Measurements from ENCODE around the gene SIGLEC11.
"Not testable (repeated sequence)": the region's sequence is repeated elsewhere in the genome, so short reads cannot be mapped to it uniquely, and the experiment has no call there.

SIGLEC11 gene

GRCh38 chr19:49929611-49930482 lies 31.1 kb downstream of the SIGLEC11 start:
- Histone ChIP-seq H3K9me3 (ENCODE audit: severe bottlenecking) (no peaks in the 10 kb centered on the region), H3K27me3 (ENCODE audit: insufficient read depth, low read depth, severe bottlenecking) (no peaks in the 10 kb centered on the region), H3K4me3 (ENCODE audit: low read depth, low read length) (peak overlapping the region; percentile 99), H3K36me3 (peaks cover 44% of the 10 kb centered on the region), H3K27ac (peak overlapping the region; percentile 100)
- DNase-seq, result peak; percentile 97
- no peak for TF ChIP-seq CTCF (IDR thresholded peaks at IDR 0.05; ENCODE audit: low read depth, low read length)

GRCh38 chr19:49929121-49929610 lies 31.8 kb downstream of the SIGLEC11 start, which contains the start of the genes ATF5 and NUP62:
Gene ATF5 (plus strand): TSS chr19:49929205. CDS start chr19:49930851, 1,646 bp downstream.
Gene NUP62 (minus strand): TSS chr19:49929504. CDS start chr19:49909807, 19,697 bp downstream.
- H3K27ac ChIP-seq, result peak within 1 kb of the TSS; percentile 100
- peaks cover 51% of the 10 kb centered on the region for H3K36me3 ChIP-seq
- peak within 1 kb of the TSS; percentile 99 for H3K4me3 ChIP-seq (ENCODE audit: low read depth, low read length)
- H3K27me3 ChIP-seq (ENCODE audit: insufficient read depth, low read depth, severe bottlenecking), result no peaks in the 10 kb centered on the region
- TF ChIP-seq CTCF (IDR thresholded peaks at IDR 0.05; ENCODE audit: low read depth, low read length), result no peak
- peak; percentile 94 for DNase-seq
- H3K9me3 ChIP-seq (ENCODE audit: severe bottlenecking), result no peaks in the 10 kb centered on the region

GRCh38 chr19:49927526-49928264 lies 33.3 kb downstream of the SIGLEC11 start:
- TF ChIP-seq CTCF (IDR thresholded peaks at IDR 0.05; ENCODE audit: low read depth, low read length), result no peak
- Histone ChIP-seq H3K27me3 (ENCODE audit: insufficient read depth, low read depth, severe bottlenecking) (no peaks in the 10 kb centered on the region), H3K27ac (peak overlapping the region; percentile 100), H3K9me3 (ENCODE audit: severe bottlenecking) (no peaks in the 10 kb centered on the region), H3K4me3 (ENCODE audit: low read depth, low read length) (peak overlapping the region; percentile 99), H3K36me3 (peaks cover 66% of the 10 kb centered on the region)
- no peak for DNase-seq

- H3K36me3 ChIP-seq, result peaks cover 78% of the 10 kb centered on the region
- H3K4me3 ChIP-seq (ENCODE audit: low read depth, low read length), result no peak overlapping the region
- no peak for TF ChIP-seq CTCF (IDR thresholded peaks at IDR 0.05; ENCODE audit: low read depth, low read length)
- DNase-seq, result peak; percentile 33
- H3K27ac ChIP-seq, result peak overlapping the region; percentile 50
- H3K27me3 ChIP-seq (ENCODE audit: insufficient read depth, low read depth, severe bottlenecking), result no peaks in the 10 kb centered on the region
- no peaks in the 10 kb centered on the region for H3K9me3 ChIP-seq (ENCODE audit: severe bottlenecking)
Observed at GRCh38 chr19:49926515-49926914, 34.5 kb downstream of the SIGLEC11 start.

- Histone ChIP-seq H3K36me3 (peaks cover 88% of the 10 kb centered on the region), H3K27ac (no peak overlapping the region), H3K4me3 (ENCODE audit: low read depth, low read length) (no peak overlapping the region), H3K9me3 (ENCODE audit: severe bottlenecking) (no peaks in the 10 kb centered on the region), H3K27me3 (ENCODE audit: insufficient read depth, low read depth, severe bottlenecking) (no peaks in the 10 kb centered on the region)
- TF ChIP-seq CTCF (IDR thresholded peaks at IDR 0.05; ENCODE audit: low read depth, low read length), result no peak
- DNase-seq, result no peak
Observed at GRCh38 chr19:49925486-49925885, 35.5 kb downstream of the SIGLEC11 start.

GRCh38 chr19:49924881-49925210 lies 36.1 kb downstream of the SIGLEC11 start:
- H3K27me3 ChIP-seq (ENCODE audit: insufficient read depth, low read depth, severe bottlenecking); DNase-seq; H3K9me3 ChIP-seq (ENCODE audit: severe bottlenecking); H3K4me3 ChIP-seq (ENCODE audit: low read depth, low read length); H3K27ac ChIP-seq: not testable (repeated sequence)
- H3K36me3 ChIP-seq, result peaks cover 94% of the 10 kb centered on the region
